HG02571 (cell line): ENCODE data around the gene ARG2.

Experiments used
- ATAC-seq: cut with Tn5 transposase; IDR thresholded peaks from one replicate; pipeline ENCODE4 v1.9.1; 2021; ENCODE audit warnings: mild to moderate bottlenecking, moderate library complexity; ENCODE audit not compliant: unreplicated experiment

Gene ARG2

DNA sequence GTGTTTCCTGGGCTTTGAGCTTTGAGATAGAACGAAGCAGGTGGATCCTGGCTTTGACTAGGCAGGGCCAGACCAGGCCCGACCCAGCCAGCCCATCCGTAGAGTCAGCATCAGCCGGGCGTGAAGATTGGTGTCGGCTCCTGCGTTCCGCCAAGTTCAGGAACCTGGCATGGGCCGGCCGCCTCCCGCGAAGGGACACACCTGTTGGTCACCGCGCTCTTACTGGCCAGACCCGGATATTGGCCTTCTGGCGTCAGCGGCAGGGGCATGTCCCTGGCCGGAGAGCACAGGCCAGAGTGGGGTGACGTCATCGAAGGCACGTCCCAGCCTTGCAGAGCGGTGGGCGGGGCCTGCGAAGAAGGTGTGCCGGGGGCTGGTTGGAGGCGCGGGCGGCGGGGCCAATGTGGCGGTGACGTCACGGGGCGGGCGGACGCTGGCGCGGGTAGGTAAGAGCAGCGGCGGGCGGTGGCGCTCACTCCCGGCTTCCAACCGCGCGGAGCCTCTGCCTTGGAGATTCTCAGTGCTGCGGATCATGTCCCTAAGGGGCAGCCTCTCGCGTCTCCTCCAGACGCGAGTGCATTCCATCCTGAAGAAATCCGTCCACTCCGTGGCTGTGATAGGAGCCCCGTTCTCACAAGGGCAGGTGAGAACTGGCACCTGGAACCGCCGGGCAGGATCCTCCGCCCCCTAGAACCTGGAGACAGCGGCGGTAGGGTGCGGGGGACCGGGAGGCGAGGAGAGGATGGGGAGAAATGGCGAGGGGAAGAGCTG lies at the start of gene ARG2:
Gene ARG2, plus strand, starts transcription at position 475 of the 771 bp plus-strand sequence. Its CDS starts 58 bp downstream, at position 533.
- ATAC-seq = peak; percentile 95

DNA sequence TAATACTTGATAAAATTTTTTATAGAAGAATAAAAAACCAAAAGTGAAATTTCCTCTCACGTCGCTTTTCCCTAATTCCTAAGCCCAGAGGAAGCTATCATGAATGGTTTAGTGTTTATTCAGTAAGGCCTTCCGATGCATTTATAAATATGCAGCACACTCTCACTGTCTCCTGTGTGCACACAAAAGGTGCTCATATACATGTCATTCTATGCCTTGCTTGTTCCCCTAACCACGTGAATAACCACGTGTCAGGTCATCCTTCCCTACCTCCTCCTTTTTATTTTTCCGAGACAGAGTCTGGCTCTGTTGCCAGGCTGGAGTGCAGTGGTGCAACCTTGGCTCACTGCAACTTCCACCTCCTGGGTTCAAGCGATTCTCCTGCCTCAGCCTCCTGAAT lies 49.3 kb upstream of the ARG2 start:
- ATAC-seq = no peak

DNA sequence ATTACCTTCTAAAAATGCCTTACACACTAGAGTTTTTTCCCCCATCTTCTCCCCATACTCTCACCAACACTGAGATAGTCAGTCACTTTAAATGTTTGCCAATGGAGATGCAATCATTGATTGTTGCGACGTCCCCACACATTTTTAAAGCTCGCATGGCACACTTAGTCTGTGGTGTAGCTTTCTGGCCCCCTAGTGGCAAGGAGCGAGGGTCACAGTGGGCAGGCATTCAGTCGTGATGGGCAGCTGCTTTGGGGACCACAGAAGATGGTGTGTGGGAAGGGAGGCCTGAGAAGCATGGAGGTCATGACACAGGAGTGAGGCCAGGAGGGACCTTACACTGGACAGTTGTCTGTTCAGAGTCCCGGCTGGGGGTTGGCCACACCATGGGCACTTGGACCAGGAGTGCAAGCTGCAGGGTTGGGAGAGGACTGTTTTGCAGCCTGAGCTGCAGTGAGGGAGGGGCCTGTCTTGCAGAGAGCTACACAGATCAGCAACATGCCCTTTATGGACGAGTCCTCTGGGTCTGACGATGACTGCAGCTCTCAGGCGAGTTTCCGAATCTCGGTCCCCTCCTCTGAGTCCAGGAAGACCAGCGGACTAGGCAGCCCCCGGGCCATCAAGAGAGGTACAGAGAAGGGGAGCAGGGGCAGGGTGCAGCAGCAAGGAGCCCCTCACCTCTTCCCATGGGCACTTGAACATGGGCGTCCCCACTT lies 48.3 kb upstream of the ARG2 start:
- ATAC-seq = peak; percentile 54

DNA sequence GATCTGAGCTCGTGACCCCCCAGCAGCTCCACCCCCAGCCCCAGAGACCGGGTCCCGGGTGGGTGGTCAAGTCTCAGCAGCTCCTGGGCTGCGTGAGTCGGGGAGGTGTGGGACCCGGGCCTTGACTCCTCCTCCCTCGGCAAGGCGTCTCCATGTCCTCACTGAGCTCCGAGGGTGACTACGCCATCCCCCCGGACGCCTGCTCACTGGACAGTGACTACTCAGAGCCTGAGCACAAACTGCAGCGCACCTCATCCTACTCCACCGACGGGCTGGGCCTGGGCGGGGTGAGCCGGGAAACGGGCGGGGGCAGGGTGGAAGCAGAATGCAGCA lies 47.8 kb upstream of the ARG2 start:
- no peak for ATAC-seq

DNA sequence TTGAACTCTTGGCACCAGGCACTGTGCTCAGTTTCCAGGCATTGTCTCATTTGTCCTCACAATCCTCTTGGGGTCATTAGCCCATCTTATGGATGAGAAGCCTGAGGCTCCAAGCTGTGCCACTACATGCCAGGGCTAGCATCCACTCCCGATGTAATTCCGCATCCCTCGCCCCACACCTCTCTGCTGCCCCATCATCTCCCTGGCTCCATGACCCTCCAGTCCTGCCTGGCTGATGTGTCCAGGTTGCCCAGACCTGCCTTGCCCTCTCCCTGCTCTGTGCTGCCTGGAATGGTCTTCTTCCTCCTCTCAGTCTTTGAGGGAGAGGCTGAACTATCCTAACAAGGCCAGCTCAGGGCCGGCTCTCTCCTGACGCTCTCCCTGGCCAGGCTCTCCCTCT lies 47.1 kb upstream of the ARG2 start:
- no peak for ATAC-seq

DNA sequence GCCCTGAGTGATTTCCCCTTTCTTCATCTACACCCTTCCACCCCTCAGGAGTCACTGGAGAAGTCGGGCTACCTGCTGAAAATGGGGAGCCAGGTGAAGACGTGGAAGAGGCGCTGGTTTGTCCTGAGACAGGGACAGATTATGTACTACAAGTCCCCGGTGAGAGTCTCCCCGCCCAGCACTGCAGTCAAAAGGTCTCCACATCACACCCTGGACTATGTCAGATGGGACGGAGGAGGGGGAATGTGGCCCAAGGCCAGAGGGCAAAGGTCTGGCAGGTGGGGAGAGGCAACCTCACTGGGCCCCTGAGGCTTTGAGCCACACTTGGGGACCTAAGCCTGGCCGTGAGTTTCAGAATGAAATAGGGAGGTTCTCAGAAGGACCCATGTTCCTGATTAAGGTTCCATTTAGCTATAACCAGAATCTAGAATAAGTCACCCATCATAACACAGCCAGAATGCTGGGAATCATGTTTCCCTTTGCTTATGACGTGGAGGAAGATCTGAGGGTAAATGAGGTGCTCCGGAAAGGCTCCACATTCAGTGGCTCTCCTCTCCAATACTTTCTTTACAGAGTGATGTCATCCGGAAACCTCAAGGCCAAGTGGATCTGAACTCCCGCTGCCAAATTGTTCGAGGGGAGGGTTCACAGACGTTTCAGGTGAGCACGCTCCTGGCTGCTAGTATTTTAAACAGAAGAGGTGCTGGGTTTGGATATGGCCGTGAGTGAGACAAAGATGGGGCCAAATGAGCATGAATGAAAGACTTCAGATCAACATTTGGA lies 46.3 kb upstream of the ARG2 start:
- no peak for ATAC-seq

DNA sequence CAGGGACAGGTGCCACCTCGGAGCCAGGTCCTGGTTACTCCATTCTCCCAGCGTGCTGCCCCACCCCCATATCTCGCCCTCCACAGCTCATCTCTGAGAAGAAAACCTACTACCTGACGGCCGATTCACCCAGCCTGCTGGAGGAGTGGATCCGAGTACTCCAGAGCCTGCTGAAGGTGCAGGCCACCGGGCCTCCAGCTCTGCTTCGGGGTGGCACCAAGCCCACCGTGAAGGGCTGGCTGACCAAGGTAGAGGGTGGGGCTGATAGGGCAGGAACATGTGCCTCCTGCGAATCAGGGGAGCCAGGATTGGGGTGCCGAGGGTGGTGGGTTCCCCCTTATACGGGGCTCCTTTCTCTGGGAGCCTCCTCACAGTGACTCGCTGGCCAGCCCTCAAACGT lies 45.6 kb upstream of the ARG2 start:
- no peak for ATAC-seq

DNA sequence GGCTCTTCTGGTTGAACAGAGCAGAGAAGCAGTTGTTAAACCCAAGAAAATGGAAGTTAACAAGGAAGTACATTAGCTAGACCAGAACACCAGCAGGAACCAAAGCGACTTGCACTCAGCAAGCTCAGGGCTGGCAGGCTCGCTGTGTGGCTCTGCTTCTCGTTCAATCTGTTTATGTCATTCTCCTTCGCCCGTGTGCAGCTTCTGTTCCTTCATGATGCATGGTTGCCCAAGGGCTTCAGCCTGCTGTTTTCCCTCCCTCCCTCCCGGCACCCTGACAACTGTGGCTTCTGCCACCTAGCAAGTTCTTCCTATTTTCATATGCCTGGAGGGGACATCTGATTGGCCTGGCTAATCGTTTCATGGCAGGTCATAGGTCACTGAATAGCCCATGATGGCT lies 44.9 kb upstream of the ARG2 start:
- no peak for ATAC-seq

DNA sequence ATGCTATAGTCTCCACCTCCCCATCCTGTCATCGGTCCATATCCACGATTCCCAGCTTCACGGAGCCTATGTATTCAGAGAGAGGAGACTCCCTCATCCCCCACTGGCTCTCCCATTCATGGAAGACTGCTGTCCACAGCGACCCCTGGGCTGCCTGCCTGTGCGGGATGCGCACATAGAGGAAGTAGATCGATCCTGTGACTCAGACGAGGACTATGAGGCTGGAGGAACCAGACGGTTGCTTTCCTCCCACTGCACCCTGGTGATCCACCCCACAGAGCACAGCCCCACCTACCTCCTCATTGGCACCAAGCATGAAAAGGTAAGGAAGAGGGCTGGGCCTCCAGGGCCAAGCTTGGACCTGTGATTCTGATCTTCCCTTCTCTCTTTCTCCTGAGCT lies 44.0 kb upstream of the ARG2 start:
- no peak for ATAC-seq

DNA sequence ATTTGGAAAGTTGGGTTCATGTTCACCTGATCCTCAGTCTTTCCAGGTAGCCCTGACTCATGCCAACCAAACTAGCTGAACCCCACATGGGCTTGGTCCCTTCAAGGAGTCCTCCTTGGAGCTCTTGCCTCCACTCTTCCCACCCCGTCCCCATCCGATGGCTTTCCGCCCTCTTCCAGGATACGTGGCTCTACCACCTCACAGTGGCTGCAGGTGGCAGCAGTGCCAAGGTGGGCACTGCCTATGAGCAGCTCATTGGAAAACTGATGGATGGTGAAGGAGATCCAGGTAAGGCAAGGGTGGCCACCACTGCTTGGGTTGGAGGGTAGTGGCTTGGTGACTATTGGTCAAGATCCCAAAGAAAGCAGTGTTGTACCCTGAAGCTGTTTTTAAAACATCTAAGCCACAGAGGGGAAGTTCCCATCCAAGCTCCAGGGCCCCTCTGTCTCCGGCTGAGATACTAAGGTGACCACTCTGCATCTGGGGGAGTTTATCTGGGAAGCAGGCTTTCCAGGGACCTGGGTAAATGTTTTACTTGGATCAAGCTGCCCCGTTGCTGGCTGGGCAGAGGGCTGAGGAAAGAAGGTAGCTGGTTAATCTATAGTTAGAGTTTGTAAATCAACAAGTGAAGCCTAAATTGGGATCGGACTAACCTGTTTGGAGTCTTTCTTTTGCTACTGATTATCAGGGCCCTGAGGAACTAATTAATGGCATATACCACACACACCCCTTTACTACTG lies 43.3 kb upstream of the ARG2 start:
- ATAC-seq = no peak

DNA sequence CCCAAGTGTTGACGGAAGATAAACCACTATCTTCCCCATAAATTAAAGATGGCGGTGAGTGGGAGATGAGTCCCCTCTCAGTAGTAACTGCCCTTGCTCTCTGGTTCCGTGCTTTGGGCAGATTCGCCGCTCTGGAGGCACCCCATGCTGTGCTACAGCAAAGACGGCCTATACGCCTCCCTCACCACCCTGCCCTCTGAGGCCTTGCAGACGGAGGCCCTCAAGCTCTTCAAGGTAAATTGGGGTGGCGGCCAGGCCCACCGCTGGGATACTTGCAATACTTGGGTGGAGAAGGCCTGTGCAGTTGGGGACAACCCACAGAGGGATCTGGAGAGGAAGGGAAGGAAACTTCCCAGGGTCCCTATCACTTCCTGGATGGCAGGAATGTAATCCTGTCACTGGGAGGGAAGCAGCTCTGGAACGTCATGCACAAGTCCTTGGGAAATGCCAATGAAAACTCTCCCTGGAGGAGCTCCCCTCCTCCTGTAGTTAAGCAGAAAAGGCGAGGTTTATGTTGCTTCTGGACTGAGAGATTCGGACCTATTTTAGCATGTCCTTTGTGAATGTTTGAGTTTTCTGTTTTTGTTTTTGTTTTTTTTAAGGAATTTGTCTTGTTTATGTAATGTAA lies 42.4 kb upstream of the ARG2 start:
- ATAC-seq = no peak

DNA sequence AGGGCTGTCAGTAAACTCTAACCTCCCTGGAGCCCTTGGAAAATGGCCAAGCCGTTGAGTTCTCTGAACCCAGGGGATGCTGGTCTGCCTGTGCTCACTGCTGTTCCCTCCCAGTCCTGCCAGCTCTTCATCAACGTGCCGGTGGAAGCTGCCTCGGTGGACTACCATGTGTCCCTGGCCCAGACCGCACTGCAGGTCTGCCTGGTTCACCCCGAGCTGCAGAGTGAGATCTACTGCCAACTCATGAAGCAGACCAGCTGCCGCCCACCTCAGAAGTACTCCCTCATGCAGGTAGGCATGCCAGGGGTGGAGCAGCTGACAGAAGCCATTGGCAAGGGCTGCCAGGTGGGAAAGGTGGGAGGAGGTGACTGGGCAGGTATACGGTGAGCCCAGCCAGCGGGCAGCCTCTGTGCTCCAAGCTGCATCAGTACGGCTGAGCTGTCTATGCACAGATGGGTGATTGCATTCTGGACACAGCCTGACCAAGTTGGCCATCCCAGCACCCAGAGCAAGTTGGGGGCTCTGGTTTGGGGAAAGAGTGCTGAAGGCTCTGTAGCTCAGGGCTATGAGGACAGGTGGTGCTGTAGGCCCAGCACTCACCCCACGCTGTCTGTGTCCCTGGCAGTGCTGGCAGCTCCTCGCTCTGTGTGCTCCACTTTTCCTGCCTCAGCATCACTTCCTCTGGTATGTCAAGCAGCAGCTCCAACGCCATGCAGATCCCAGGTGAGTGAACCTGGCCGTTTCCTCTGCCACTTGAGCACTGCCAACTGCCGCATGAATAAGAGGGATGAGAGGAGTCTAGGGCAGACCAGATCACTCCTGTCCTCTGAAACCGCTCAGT lies 41.6 kb upstream of the ARG2 start:
- ATAC-seq = no peak

DNA sequence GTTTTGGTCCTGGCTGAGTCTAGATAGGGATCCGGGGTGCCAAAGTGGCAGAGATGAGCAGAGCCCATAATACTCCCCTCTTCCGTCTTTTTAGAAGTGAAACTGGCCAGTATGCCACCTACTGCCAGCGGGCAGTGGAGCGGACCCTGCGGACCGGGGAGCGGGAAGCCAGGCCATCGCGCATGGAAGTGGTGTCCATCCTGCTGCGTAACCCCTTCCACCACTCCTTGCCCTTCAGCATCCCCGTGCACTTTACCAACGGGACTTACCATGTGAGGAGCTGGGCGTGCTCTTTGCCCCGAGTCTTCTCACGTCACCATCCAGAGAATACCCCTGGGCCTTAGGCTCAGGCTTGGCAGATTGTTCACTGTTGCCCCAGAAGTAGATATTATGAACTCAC lies 40.7 kb upstream of the ARG2 start:
- no peak for ATAC-seq

DNA sequence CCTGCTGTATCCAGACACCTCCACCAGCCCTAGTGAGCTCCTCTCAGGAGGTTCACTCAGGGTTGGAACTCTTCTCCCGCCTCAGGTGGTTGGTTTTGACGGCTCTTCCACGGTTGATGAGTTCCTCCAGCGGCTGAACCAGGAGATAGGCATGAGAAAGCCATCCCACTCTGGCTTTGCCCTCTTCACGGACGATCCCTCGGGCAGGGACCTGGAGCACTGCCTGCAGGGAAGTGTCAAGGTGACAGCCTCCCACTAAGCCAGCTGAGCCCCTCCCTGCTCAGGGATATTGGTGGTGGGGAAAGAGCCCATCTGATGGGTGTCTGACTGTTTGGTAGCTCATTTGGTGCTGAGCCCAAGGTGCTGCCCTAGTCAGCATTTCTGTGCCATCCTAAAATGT lies 40.1 kb upstream of the ARG2 start:
- ATAC-seq = no peak

DNA sequence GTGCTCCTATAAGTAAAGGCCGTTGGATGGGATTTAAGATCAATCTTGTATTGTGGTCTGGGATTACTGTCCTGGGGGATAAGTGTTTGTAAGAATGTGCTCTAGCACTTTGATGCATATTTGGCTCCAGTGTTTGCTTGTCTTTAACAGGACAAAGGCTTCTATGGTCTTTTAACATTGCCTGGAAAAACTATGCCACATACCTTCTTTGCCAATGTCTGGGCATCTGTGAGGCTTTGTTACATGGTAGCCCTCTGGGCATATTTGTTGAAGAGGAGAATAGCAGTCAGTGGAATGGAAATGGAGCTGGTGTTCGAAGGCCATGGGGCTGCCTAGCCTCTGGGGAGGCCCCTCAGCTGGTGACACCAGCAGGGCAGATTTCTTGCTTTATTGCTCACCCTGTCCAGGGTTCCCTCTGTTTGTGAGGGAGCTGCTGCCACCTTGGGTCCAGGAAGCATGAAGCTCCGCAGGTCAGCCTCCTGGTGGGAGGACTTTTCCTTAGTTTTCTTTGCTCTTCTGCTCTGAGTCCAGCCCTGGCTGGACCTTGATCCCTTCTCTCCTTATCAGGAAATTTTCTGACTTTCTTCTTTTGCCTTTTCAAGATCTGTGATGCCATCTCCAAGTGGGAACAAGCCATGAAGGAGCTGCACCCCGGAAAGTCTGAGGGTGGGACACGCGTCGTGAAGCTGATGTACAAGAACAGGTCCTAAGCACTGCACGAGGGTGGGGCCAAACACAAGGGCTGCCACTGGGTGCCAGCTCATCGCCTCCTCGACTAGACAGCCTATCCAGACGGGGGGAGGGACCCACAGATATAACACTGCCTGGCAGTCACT lies 39.2 kb upstream of the ARG2 start:
- ATAC-seq = no peak

DNA sequence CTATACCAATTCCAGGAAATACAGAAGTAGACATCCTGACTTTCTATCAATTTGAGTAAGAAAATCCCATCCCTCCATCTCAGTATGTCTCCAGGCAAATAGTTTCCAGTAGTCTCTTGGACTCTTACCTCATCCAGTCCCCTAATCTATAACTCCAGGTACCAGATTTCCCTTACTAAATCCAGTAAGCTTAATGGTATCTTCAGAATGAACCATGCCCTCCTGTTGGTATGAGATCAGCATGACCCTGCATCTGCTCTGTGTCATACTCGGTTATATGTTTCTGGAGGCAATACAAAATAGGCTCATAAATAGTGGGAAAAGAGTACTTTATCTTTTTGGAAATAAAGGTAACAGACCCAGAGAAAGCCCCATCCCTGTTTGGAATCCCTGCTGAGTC lies 38.1 kb upstream of the ARG2 start:
- no peak for ATAC-seq

DNA sequence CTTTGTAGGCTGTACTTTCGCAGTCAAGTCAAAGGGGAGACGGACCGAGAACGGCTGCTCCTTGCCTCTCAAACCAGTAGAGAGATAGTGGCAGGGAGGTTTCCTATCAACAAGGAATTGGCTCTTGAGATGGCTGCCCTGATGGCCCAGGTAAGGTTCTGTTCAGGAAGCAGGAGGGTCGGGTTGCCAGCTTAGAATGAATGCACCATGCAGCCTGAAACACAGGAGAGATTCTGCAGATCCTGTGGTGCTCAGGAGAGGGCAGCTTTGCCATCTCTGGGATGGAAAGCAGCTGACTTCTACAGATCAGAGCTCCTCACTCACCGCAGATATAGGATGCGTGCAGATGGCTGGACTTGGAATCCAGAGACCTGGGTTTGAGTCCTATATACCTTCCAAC lies 37.7 kb upstream of the ARG2 start:
- ATAC-seq = no peak

DNA sequence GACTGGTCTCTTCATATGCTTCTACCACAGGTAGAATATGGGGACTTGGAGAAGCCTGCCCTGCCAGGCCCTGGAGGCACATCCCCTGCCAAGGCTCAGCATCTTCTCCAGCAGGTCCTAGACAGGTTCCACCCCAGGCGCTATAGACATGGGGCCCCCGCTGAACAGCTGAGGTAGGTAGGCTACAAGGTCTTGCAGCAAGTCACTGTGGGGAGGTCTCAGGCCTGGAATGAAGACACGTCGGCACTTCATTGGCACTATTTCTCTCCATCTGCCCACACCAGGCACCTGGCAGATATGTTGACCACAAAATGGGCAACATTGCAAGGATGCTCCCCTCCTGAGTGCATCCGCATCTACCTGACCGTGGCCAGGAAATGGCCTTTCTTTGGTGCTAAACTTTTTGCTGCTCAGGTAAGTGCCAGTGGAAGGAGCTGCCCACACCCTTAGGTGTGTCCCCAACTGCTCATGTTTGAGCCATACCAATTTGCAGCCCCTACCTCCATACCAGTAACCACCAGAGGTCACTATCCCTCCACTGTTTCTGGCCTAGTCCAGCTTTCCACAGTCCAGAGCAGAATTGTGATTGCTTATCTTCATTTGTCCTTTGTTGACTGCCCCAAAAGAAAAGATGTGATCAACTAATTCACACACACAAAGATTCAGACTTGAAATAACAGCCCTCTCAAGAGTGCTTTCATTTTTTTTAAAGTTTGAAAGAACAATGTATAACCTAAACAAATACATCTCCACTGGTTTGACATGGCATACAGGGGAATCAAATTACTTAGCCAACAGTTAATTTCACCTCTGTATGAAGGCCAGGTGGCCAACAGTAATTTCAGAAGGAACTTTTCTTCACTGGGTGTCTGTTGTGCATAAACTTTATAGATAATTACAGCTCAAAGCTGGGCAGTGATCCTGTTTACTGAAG lies 35.7 kb upstream of the ARG2 start:
- ATAC-seq = no peak
